ENCODE results near the gene ISX.

DNA sequence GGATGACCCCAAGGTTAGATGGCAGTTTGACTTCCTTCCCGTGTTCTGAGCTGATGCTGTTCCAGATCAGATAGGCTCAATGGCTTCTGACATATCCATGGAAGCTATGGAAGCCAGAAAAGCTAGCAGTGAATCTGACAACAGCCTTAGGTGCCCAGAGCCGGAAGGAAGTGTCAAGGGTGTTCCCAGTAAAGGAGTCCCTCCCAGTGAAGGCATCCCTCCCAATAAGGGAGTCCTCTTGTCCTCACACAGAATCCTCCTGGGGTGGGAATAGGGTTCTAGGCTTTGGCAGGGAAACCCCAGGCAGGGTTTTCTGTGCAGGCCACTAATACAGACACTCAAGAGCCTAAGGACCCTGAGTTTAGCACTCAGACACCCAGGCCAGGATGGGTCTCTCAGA, 47.0 kb upstream of the ISX start:
- TF ChIP-seq POLR2AphosphoS5 (IDR thresholded peaks at IDR 0.05; ENCODE audit: low read depth, low read length) (no peak), TAF1 (IDR thresholded peaks at IDR 0.05; ENCODE audit: borderline replicate concordance, low read depth, low read length) (no peak), POLR2A (IDR thresholded peaks at IDR 0.05; ENCODE audit: low read depth, low read length) (no peak)

All from GM12892 (cell line).